ENCODE data around the gene PKN2.

GRCh38 chr1:88729297-88729696, 45.2 kb downstream of the PKN2 start:
- TF ChIP-seq EZH2 (IDR thresholded peaks at IDR 0.05; ENCODE audit: low read length, missing control alignments), result no peak
- TF ChIP-seq CTCF (conservative IDR thresholded peaks at IDR 0.05 in 1 of 2, IDR thresholded peaks at IDR 0.05 in 1 of 2; ENCODE audit: low read depth in 1 of 2, low read length in 2 of 2), result no peak

Data from fibroblast of lung (primary cell).